Rectal smooth muscle tissue (tissue), 1 donor: ENCODE data around the gene STARD13.
A peak's percentile ranks its signal among the peaks of the same experiment; 100 is the strongest.

Source experiments
- H3K27ac ChIP-seq: one replicate; pipeline ENCODE4 v1.7.0; 2013; ENCODE audit warnings: low read depth, low read length, inconsistent platforms
- H3K27me3 ChIP-seq: one replicate; pipeline ENCODE4 v1.7.0; 2013; ENCODE audit warnings: low read length; ENCODE audit not compliant: control insufficient read depth, insufficient read depth
- H3K36me3 ChIP-seq: one replicate; pipeline ENCODE4 v1.7.0; 2013; ENCODE audit warnings: low read length; ENCODE audit not compliant: control insufficient read depth, insufficient read depth
- H3K4me1 ChIP-seq: one replicate; pipeline ENCODE4 v1.7.0; 2013; ENCODE audit warnings: low read length; ENCODE audit not compliant: control insufficient read depth, insufficient read depth
- H3K4me3 ChIP-seq: one replicate; pipeline ENCODE4 v1.7.0; 2013; ENCODE audit warnings: low read length
- H3K9ac ChIP-seq: one replicate; pipeline ENCODE4 v1.7.0; 2013; ENCODE audit warnings: low read length

STARD13 gene

GRCh38 chr13:33110713-33111413 lies 174.7 kb downstream of the STARD13 start:
- Histone ChIP-seq H3K4me3 (peak overlapping the region; percentile 1), H3K4me1 (peaks cover 72% of the 10 kb centered on the region), H3K9ac (no peak overlapping the region), H3K27ac (peak overlapping the region; percentile 81), H3K36me3 (peaks cover 22% of the 10 kb centered on the region), H3K27me3 (no peaks in the 10 kb centered on the region)

GRCh38 chr13:33110386-33110712 lies 175.2 kb downstream of the STARD13 start:
- no peak overlapping the region for H3K9ac ChIP-seq
- H3K4me3 ChIP-seq, result peak overlapping the region; percentile 1
- H3K27me3 ChIP-seq, result no peaks in the 10 kb centered on the region
- H3K4me1 ChIP-seq, result peaks cover 69% of the 10 kb centered on the region
- peak overlapping the region; percentile 81 for H3K27ac ChIP-seq
- H3K36me3 ChIP-seq, result peaks cover 21% of the 10 kb centered on the region

GRCh38 chr13:33109801-33110200 lies 175.8 kb downstream of the STARD13 start:
- H3K4me1 ChIP-seq, result peaks cover 66% of the 10 kb centered on the region
- H3K4me3 ChIP-seq, result peak overlapping the region; percentile 14
- H3K36me3 ChIP-seq, result peaks cover 20% of the 10 kb centered on the region
- peak overlapping the region; percentile 81 for H3K27ac ChIP-seq
- no peak overlapping the region for H3K9ac ChIP-seq
- no peaks in the 10 kb centered on the region for H3K27me3 ChIP-seq

GRCh38 chr13:33109271-33109697 lies 176.3 kb downstream of the STARD13 start:
- Histone ChIP-seq H3K27me3 (no peaks in the 10 kb centered on the region), H3K27ac (peak overlapping the region; percentile 81), H3K4me3 (no peak overlapping the region), H3K9ac (no peak overlapping the region), H3K36me3 (peaks cover 20% of the 10 kb centered on the region), H3K4me1 (peaks cover 66% of the 10 kb centered on the region)

GRCh38 chr13:33108620-33109019 lies 176.9 kb downstream of the STARD13 start:
- Histone ChIP-seq H3K36me3 (peaks cover 18% of the 10 kb centered on the region), H3K9ac (no peak overlapping the region), H3K4me3 (no peak overlapping the region), H3K4me1 (peaks cover 65% of the 10 kb centered on the region), H3K27me3 (no peaks in the 10 kb centered on the region), H3K27ac (peak overlapping the region; percentile 81)

- Histone ChIP-seq H3K27ac (peak overlapping the region; percentile 81), H3K9ac (no peak overlapping the region), H3K4me1 (peaks cover 53% of the 10 kb centered on the region), H3K4me3 (no peak overlapping the region), H3K27me3 (no peaks in the 10 kb centered on the region), H3K36me3 (peaks cover 11% of the 10 kb centered on the region)
Observed at GRCh38 chr13:33107361-33107760, 178.2 kb downstream of the STARD13 start.

- H3K9ac ChIP-seq, result no peak overlapping the region
- H3K27ac ChIP-seq, result peak overlapping the region; percentile 81
- no peaks in the 10 kb centered on the region for H3K27me3 ChIP-seq
- H3K4me3 ChIP-seq, result no peak overlapping the region
- H3K36me3 ChIP-seq, result peaks cover 11% of the 10 kb centered on the region
- peaks cover 48% of the 10 kb centered on the region for H3K4me1 ChIP-seq
Observed at GRCh38 chr13:33106656-33107360, 178.7 kb downstream of the STARD13 start.

GRCh38 chr13:33105387-33106005 lies 180.1 kb downstream of the STARD13 start:
- Histone ChIP-seq H3K36me3 (peaks cover 11% of the 10 kb centered on the region), H3K4me3 (no peak overlapping the region), H3K9ac (no peak overlapping the region), H3K27me3 (no peaks in the 10 kb centered on the region), H3K4me1 (peaks cover 35% of the 10 kb centered on the region), H3K27ac (peak overlapping the region; percentile 81)

GRCh38 chr13:33103457-33103856 lies 182.1 kb downstream of the STARD13 start:
- Histone ChIP-seq H3K27me3 (no peaks in the 10 kb centered on the region), H3K36me3 (peaks cover 8% of the 10 kb centered on the region), H3K27ac (no peak overlapping the region), H3K4me3 (no peak overlapping the region), H3K9ac (no peak overlapping the region), H3K4me1 (peaks cover 15% of the 10 kb centered on the region)

- no peaks in the 10 kb centered on the region for H3K27me3 ChIP-seq
- peaks cover 4% of the 10 kb centered on the region for H3K36me3 ChIP-seq
- no peak overlapping the region for H3K4me3 ChIP-seq
- no peak overlapping the region for H3K9ac ChIP-seq
- H3K27ac ChIP-seq, result peak overlapping the region; percentile 38
- H3K4me1 ChIP-seq, result peaks cover 3% of the 10 kb centered on the region
Observed at GRCh38 chr13:33101835-33102234, 183.7 kb downstream of the STARD13 start.

GRCh38 chr13:33100886-33101285 lies 184.7 kb downstream of the STARD13 start:
- H3K4me3 ChIP-seq, result no peak overlapping the region
- H3K4me1 ChIP-seq, result no peaks in the 10 kb centered on the region
- H3K27ac ChIP-seq, result peak overlapping the region; percentile 12
- H3K27me3 ChIP-seq, result no peaks in the 10 kb centered on the region
- peaks cover 4% of the 10 kb centered on the region for H3K36me3 ChIP-seq
- no peak overlapping the region for H3K9ac ChIP-seq

GRCh38 chr13:33099860-33100259 lies 185.7 kb downstream of the STARD13 start:
- Histone ChIP-seq H3K27me3 (no peaks in the 10 kb centered on the region), H3K36me3 (no peaks in the 10 kb centered on the region), H3K4me3 (no peak overlapping the region), H3K9ac (no peak overlapping the region), H3K27ac (no peak overlapping the region), H3K4me1 (no peaks in the 10 kb centered on the region)
